ENCODE measurements around the gene ARHGAP15. TPM values are rescaled to one million over a fixed set of nuclear protein-coding genes. Genes with fewer than 3 reads are reported as not detected.

Gene ARHGAP15
- total RNA-seq, 1 donor from 2014 or later: 54.1 TPM

DNA sequence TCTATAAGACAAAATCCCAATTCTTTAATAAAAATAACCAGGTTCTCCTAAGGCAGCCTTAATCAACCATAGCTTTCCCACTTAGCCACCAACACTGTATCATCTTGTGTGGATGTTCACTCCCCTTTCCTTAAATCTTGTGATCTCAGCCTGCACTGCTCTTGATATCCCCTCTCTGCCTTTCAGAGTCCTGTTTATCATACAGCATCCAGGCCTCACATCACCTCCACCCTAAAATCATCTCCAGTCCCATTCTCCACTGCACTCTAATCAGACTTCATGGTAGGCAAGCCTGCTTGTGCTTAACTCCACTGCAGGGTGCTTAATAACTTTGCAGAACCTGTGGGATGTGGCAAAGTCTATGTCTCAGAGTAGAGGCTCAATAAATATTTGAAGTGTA lies 18.8 kb downstream of the ARHGAP15 start:
- Mint-ChIP-seq H3K4me1 (ENCODE audit: low read depth) (peaks cover 74% of the 10 kb centered on the region), H3K4me3 (ENCODE audit: low read depth) (no peak overlapping the region), H3K9me3 (no peaks in the 10 kb centered on the region), H3K27me3 (ENCODE audit: low read depth) (no peaks in the 10 kb centered on the region), H3K27ac (peak overlapping the region; percentile 17), H3K36me3 (ENCODE audit: low read depth) (peaks cover 55% of the 10 kb centered on the region)
- intact Hi-C loops (cut with micrococcal nuclease): no loop called here
- no peak for DNase-seq (ENCODE audit: low spot score)

DNA sequence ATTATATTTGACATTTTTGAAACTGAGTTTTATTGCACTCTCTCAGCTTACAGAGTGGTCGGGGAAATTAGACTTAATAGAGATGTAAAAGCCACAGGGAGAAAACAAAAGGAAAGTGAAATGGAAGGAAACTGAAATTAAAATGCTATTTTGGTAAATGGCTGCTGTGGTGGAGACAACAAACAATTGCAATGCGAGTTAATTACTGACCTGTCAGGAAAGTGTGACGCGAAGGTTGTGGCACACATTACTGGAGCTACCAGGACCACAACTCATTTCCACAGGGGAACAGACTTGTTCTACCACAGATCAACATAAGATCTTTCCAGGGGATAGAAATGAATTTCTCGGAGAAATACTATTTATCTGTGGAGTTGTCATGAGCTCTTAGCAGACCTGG lies 19.5 kb downstream of the ARHGAP15 start:
- intact Hi-C loops (cut with micrococcal nuclease): loop anchor here (1.0 kb wide), 1 partner anchor 7 kb away; no protein-coding TSS in a partner anchor
- DNase-seq (ENCODE audit: low spot score): no peak
- H3K36me3 Mint-ChIP-seq (ENCODE audit: low read depth): peaks cover 49% of the 10 kb centered on the region
- H3K27ac Mint-ChIP-seq: peak overlapping the region; percentile 56
- H3K4me3 Mint-ChIP-seq (ENCODE audit: low read depth): no peak overlapping the region
- H3K27me3 Mint-ChIP-seq (ENCODE audit: low read depth): no peaks in the 10 kb centered on the region
- H3K4me1 Mint-ChIP-seq (ENCODE audit: low read depth): peaks cover 72% of the 10 kb centered on the region
- H3K9me3 Mint-ChIP-seq: no peaks in the 10 kb centered on the region

DNA sequence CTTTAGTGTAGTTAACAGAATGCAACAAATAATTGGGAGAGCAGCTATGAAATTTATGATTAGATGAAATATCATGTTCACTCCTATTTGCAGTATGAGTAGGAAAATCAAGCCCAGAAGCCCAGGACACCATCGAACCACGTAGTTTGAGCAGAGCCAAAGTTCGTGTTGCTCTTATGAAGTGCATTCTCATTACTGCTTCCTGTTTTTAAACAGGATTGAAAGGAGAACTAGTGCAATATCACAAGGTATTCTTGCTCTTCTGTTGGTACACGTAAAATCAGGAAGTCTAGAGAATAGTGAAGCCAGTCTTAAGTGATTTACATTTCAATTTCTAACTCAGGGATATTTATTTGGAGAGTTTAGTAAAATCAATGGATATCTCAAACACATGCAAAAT lies 21.1 kb downstream of the ARHGAP15 start:
- Mint-ChIP-seq H3K4me3 (ENCODE audit: low read depth) (no peak overlapping the region), H3K9me3 (no peaks in the 10 kb centered on the region), H3K4me1 (ENCODE audit: low read depth) (peaks cover 71% of the 10 kb centered on the region), H3K36me3 (ENCODE audit: low read depth) (peaks cover 48% of the 10 kb centered on the region), H3K27me3 (ENCODE audit: low read depth) (no peaks in the 10 kb centered on the region), H3K27ac (peak overlapping the region; percentile 56)
- DNase-seq (ENCODE audit: low spot score): no peak
- intact Hi-C loops (cut with micrococcal nuclease): no loop called here

DNA sequence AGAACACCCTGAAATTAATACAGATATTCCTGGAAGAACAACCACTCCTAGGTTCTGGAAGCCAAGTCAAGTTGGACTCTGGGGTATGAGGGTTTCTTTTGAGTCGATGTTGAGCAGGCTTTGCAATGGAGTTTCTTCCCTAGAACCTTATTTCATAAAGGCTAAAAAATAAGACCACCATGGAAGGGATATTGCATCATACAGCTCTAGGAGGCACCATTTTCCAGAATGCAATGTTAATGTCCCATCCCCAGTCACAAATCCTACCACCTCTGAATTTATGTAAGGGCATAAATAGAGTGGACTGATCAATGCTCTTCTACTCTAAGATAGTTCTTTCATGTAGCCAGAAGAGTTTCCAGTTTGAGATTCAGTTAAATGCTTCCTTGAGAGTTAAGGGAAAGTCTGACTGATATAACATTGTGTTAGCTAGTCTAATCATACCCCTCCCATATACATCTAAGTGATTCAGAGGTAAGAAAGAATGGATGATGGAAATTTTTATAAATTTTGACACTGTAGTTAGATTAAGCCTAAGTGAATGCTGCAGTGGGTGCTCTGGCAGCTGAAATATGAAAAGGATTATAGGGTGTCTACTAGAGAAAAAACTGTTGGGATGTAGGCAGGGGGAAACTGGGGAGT lies 22.0 kb downstream of the ARHGAP15 start:
- intact Hi-C loops (cut with micrococcal nuclease): no loop called here
- peaks cover 53% of the 10 kb centered on the region for H3K36me3 Mint-ChIP-seq (ENCODE audit: low read depth)
- peaks cover 69% of the 10 kb centered on the region for H3K4me1 Mint-ChIP-seq (ENCODE audit: low read depth)
- DNase-seq (ENCODE audit: low spot score): no peak
- no peak overlapping the region for H3K4me3 Mint-ChIP-seq (ENCODE audit: low read depth)
- H3K27me3 Mint-ChIP-seq (ENCODE audit: low read depth): no peaks in the 10 kb centered on the region
- no peaks in the 10 kb centered on the region for H3K9me3 Mint-ChIP-seq
- H3K27ac Mint-ChIP-seq: peak overlapping the region; percentile 65

DNA sequence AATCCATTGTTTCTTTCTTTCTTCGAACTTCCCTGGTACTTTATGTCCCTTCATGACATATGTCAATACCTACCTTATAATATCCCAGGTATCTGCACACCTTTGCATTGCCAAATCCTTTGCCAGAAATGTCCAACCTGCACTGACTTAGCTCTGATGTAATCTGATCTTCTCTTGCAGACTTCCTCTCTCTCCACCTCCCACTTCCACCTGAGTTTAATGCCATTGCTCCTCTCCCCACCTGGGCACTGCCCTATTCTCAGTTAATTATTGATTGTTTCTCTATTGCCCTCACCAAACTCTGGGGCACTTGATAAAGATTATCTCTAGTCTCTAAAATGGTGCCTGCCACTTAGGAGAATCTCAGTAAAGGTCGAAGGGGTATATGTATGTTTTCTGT lies 23.0 kb downstream of the ARHGAP15 start:
- H3K27me3 Mint-ChIP-seq (ENCODE audit: low read depth): no peaks in the 10 kb centered on the region
- H3K27ac Mint-ChIP-seq: peak overlapping the region; percentile 71
- no peaks in the 10 kb centered on the region for H3K9me3 Mint-ChIP-seq
- intact Hi-C loops (cut with micrococcal nuclease): loop anchor here (2.0 kb wide), 1 partner anchor 23 kb away; the partner anchor contains the start of gene ARHGAP15
- peaks cover 51% of the 10 kb centered on the region for H3K36me3 Mint-ChIP-seq (ENCODE audit: low read depth)
- no peak overlapping the region for H3K4me3 Mint-ChIP-seq (ENCODE audit: low read depth)
- peaks cover 61% of the 10 kb centered on the region for H3K4me1 Mint-ChIP-seq (ENCODE audit: low read depth)
- no peak for DNase-seq (ENCODE audit: low spot score)

DNA sequence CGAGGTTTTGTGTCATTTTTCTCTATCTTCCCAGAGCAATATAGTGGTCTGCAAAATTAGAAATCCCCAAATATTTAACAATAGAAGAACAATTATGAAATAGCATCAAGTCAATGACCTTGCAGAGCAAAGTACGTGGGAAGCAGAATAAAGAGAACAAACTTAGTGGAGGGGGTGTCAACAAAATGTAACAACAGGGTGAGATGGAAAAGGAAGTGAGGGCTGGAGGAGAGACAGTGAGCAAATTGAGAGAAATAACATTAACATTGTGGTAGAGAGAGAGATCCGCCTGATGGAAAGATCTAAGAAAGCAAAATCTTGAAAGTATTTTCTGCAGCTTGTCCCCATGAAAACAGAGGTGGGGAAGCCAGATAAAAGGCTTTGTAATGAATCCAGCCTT lies 23.4 kb downstream of the ARHGAP15 start:
- Mint-ChIP-seq H3K4me1 (ENCODE audit: low read depth) (peaks cover 61% of the 10 kb centered on the region), H3K27me3 (ENCODE audit: low read depth) (no peaks in the 10 kb centered on the region), H3K4me3 (ENCODE audit: low read depth) (peak overlapping the region; percentile 27), H3K9me3 (no peaks in the 10 kb centered on the region), H3K27ac (peak overlapping the region; percentile 71), H3K36me3 (ENCODE audit: low read depth) (peaks cover 52% of the 10 kb centered on the region)
- intact Hi-C loops (cut with micrococcal nuclease): loop anchor here (2.0 kb wide), 1 partner anchor 24 kb away; the partner anchor contains the start of gene ARHGAP15
- no peak for DNase-seq (ENCODE audit: low spot score)

DNA sequence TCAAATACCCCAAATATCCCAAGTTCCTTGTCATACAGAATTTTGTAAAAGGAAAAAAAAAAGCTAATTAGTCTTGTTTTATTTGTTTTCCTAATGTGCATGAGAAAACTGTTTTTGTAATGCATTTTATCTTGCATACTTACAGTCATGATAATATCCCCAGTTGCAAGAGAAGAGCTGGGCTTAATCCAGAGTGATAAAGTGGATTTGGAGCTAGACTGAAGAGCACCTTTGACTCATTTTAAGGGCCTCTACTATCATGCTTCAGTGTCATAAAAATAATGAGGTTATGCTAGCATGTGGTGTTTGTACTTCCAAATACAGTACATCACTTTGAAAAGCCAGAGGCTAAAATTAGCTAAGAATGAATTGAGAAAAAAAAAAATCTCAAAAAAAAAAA lies 26.4 kb downstream of the ARHGAP15 start:
- H3K27ac Mint-ChIP-seq: no peak overlapping the region
- no peaks in the 10 kb centered on the region for H3K27me3 Mint-ChIP-seq (ENCODE audit: low read depth)
- no peak overlapping the region for H3K4me3 Mint-ChIP-seq (ENCODE audit: low read depth)
- H3K9me3 Mint-ChIP-seq: no peaks in the 10 kb centered on the region
- DNase-seq (ENCODE audit: low spot score): no peak
- H3K4me1 Mint-ChIP-seq (ENCODE audit: low read depth): peaks cover 52% of the 10 kb centered on the region
- peaks cover 54% of the 10 kb centered on the region for H3K36me3 Mint-ChIP-seq (ENCODE audit: low read depth)
- intact Hi-C loops (cut with micrococcal nuclease): loop anchor here (2.0 kb wide), 1 partner anchor 19 kb away; no protein-coding TSS in a partner anchor

DNA sequence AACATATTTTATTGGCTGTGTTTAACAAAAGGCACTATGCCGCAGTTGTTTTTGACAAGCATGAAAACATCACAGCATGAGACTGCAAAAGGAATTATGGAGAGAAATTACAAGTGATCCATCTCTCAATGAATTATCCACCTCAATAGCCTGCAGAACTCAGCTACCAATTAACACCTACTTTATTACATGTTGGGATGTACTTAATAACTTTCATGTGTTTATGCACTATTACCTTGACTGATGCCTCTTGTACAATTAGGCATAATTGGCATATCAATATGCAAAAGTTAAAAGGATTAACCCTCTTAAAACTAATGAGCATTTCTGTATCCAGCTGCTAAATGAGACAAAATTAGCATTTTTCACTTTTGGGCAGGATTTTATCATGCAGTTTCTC lies 27.8 kb downstream of the ARHGAP15 start:
- intact Hi-C loops (cut with micrococcal nuclease): loop anchor here (2.0 kb wide), 1 partner anchor 18 kb away; no protein-coding TSS in a partner anchor
- Mint-ChIP-seq H3K27me3 (ENCODE audit: low read depth) (no peaks in the 10 kb centered on the region), H3K4me3 (ENCODE audit: low read depth) (no peak overlapping the region), H3K4me1 (ENCODE audit: low read depth) (peaks cover 56% of the 10 kb centered on the region), H3K9me3 (no peaks in the 10 kb centered on the region), H3K27ac (no peak overlapping the region), H3K36me3 (ENCODE audit: low read depth) (peaks cover 62% of the 10 kb centered on the region)
- DNase-seq (ENCODE audit: low spot score): no peak

DNA sequence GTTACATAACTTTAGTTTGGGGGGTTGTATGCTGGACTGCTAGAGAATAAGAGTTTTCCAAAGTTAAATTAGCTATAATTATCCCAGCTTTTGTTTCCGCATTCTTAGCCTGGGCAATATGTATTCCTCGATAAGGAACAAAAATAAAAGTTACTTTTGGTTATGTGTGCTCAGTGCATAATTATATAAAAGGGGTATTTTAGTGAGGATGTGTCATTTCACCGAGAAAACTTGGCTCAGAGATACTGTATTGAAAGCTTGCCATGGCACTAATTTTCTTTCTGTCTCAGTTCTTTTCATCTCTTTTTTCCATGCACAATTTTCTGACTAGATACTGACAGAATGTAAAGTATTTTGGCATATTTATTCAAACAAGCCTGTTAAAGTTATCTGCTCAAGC lies 28.2 kb downstream of the ARHGAP15 start:
- Mint-ChIP-seq H3K4me3 (ENCODE audit: low read depth) (no peak overlapping the region), H3K27me3 (ENCODE audit: low read depth) (no peaks in the 10 kb centered on the region), H3K36me3 (ENCODE audit: low read depth) (peaks cover 58% of the 10 kb centered on the region), H3K9me3 (no peaks in the 10 kb centered on the region), H3K4me1 (ENCODE audit: low read depth) (peaks cover 54% of the 10 kb centered on the region), H3K27ac (no peak overlapping the region)
- no peak for DNase-seq (ENCODE audit: low spot score)
- intact Hi-C loops (cut with micrococcal nuclease): loop anchor here (2.0 kb wide), 1 partner anchor 17 kb away; no protein-coding TSS in a partner anchor

DNA sequence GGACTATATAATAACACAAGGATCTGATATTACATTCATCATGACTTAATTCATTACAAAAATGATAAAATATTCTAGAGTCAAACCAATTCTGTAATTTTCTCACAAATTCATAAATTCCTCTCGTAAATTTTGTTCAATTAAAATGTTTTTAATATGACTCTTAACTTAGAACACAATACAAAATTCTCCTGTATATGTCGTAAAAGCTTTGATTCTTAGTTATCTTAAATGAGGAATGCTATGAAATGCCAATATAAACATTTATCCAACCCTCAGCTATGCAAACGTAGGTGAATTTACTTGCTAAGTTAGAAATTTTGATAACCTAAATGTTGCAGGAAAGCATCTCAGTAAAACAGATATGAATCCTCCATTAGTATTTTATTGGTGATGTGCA lies 28.9 kb downstream of the ARHGAP15 start:
- no peak overlapping the region for H3K27ac Mint-ChIP-seq
- no peaks in the 10 kb centered on the region for H3K27me3 Mint-ChIP-seq (ENCODE audit: low read depth)
- H3K9me3 Mint-ChIP-seq: no peaks in the 10 kb centered on the region
- intact Hi-C loops (cut with micrococcal nuclease): no loop called here
- peaks cover 57% of the 10 kb centered on the region for H3K36me3 Mint-ChIP-seq (ENCODE audit: low read depth)
- no peak for DNase-seq (ENCODE audit: low spot score)
- H3K4me1 Mint-ChIP-seq (ENCODE audit: low read depth): peaks cover 51% of the 10 kb centered on the region
- H3K4me3 Mint-ChIP-seq (ENCODE audit: low read depth): no peak overlapping the region

DNA sequence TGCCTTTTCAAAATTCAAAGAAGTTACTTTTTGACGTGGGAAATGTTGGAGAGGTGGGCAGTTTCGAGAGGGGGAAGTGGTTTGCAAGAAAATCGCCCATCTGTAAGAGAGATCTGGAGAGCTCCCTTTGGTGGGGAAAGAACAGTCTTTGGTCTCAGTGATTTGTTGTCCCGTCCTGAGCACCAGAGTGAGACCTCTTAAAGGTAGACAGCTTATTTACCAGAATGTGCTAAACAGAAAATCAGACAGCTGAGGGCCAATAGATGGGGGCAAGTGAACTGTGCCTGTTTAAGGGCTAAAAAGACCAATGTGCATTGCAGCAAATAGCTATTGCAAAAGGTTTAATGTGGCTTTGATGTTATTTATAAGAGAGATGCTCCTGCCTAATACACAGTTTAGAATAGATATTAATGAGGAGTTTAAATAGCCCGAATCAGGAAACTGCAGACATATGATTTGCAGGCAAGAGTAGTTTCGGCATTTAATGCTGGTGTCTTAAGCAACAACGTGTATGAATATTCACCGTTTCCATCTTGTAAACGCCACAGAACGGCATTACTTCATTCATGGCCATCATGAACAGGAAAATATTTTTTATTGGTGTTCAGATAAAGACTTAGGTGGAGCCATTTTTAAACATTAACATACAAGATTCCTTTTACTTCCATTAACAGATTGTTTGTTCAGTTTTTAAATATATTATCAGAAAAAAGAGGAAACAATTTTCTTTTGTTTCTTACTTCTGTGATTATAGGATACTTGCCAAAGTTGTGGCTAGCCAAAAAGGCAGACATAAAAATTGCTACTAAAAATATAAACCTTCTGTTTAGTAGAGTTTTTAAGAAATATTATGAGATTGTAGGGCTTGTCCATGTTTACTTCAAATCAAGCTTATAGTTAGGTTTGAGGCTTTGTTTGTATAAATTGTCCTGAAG lies 29.6 kb downstream of the ARHGAP15 start:
- intact Hi-C loops (cut with micrococcal nuclease): no loop called here
- peaks cover 59% of the 10 kb centered on the region for H3K36me3 Mint-ChIP-seq (ENCODE audit: low read depth)
- no peaks in the 10 kb centered on the region for H3K27me3 Mint-ChIP-seq (ENCODE audit: low read depth)
- no peaks in the 10 kb centered on the region for H3K9me3 Mint-ChIP-seq
- DNase-seq (ENCODE audit: low spot score): no peak
- no peak overlapping the region for H3K4me3 Mint-ChIP-seq (ENCODE audit: low read depth)
- peaks cover 53% of the 10 kb centered on the region for H3K4me1 Mint-ChIP-seq (ENCODE audit: low read depth)
- H3K27ac Mint-ChIP-seq: no peak overlapping the region

DNA sequence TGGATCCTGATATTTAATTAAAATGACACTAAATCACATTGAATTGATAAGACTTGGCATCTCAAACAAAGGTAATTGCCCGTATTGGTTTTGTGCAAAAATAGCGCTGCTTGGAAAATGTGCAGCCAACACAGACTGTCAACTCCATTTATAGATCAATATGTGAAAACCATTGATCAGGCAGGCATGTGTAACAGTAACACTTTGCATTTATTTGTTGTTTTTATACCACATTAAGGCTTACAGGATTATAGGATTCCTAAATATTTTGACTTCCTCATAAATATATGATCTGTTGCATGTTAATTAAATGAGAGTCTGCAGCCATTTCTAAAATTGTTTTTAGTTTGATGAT lies 30.2 kb downstream of the ARHGAP15 start:
- Mint-ChIP-seq H3K27ac (no peak overlapping the region), H3K27me3 (ENCODE audit: low read depth) (no peaks in the 10 kb centered on the region), H3K4me1 (ENCODE audit: low read depth) (peaks cover 50% of the 10 kb centered on the region), H3K4me3 (ENCODE audit: low read depth) (no peak overlapping the region), H3K9me3 (no peaks in the 10 kb centered on the region), H3K36me3 (ENCODE audit: low read depth) (peaks cover 62% of the 10 kb centered on the region)
- no peak for DNase-seq (ENCODE audit: low spot score)
- intact Hi-C loops (cut with micrococcal nuclease): no loop called here

All from activated T-helper 2 cell treated with anti-CD3 and anti-CD28 coated beads, Interferon-gamma antibody, Interleukin-2, Interleukin-4, amounts not matched to agents 10 μg/mL and 5 μg/mL and 100 μg/mL, durations not matched to agents 14 hours and 24 hours and 36 hours (primary cell).